ENCODE data around the gene CFAP57. TPM values are rescaled to one million over a fixed set of nuclear protein-coding genes. Genes with fewer than 3 reads are reported as not detected.

CFAP57 gene
- total and polyA plus RNA-seq, 9 of the 15 experiments (the other 6 are each of a cell fraction or from before 2014, with no cell fraction given), result 0.04 to 0.22 (median 0.07) TPM; not detected in 3

DNA sequence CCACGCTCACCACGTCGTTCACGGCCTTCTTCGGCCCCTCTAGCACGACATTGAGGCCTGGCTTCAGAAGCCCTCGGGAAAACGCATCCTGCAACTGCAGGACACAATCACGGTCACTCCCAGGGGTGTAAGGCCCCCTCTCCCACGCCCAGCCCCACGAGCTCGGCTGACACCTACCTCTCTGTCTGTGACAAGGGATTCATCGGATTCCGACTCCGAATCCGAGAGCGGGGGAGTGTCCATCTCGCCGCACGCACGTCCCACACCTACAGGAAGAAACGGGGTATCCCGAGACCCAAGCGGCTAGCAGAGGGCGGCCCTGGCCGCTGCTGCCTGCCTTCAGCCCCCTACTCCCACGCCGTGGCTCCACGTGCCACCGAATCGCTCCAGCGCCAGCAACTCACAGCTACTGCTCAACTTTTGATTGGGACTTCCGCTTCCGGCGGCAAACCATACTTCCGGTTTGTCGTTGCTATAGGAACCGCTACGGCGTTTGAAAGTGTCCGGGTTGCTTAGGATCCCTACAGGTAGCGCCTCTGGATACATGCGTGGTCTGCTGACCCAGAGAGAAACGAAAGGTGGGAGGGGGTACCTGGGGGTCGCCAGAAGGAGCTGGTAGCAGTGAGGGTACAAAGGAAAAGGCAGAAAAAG is at the start of gene CFAP57, which contains the start of gene EBNA1BP2 (continued):
- TF ChIP-seq, protein P1, sequence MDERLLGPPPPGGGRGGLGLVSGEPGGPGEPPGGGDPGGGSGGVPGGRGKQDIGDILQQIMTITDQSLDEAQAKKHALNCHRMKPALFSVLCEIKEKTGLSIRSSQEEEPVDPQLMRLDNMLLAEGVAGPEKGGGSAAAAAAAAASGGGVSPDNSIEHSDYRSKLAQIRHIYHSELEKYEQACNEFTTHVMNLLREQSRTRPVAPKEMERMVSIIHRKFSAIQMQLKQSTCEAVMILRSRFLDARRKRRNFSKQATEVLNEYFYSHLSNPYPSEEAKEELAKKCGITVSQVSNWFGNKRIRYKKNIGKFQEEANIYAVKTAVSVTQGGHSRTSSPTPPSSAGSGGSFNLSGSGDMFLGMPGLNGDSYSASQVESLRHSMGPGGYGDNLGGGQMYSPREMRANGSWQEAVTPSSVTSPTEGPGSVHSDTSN (CRISPR knock-in tag; IDR thresholded peaks at IDR 0.05; ENCODE audit: low read depth), result no peak
- TF ChIP-seq, protein P1 (tag; conservative IDR thresholded peaks at IDR 0.05; ENCODE audit: low read depth), result no peak
- TF ChIP-seq HEY1 (CRISPR knock-in tag; IDR thresholded peaks at IDR 0.05; ENCODE audit: borderline replicate concordance) (0 out of 2 replicates have a peak, but pooled peaks have one; percentile 8), ZNF436 (CRISPR knock-in tag; IDR thresholded peaks at IDR 0.05) (no peak), ZNF124 (CRISPR knock-in tag; IDR thresholded peaks at IDR 0.05) (no peak), PREB (CRISPR knock-in tag; IDR thresholded peaks at IDR 0.05) (no peak), ZNF224 (CRISPR knock-in tag; IDR thresholded peaks at IDR 0.05) (no peak), VEZF1 (CRISPR knock-in tag; IDR thresholded peaks at IDR 0.05) (peak; percentile 87), CHD4 (IDR thresholded peaks at IDR 0.05; ENCODE audit: insufficient read depth, insufficient replicate concordance, low read depth, low read length, poor library complexity, severe bottlenecking) (no peak), NR1H2 (CRISPR knock-in tag; IDR thresholded peaks at IDR 0.05) (no peak), DACH1 (IDR thresholded peaks at IDR 0.05; ENCODE audit: partially characterized antibody) (no peak), CHD2 (IDR thresholded peaks at IDR 0.05; ENCODE audit: low read depth, low read length) (no peak; the same call in 1 of the 2 replicates), MCM3 (IDR thresholded peaks at IDR 0.05) (no peak), ZNF239 (CRISPR knock-in tag; IDR thresholded peaks at IDR 0.05) (no peak), NFATC3 (IDR thresholded peaks at IDR 0.05) (no peak), ZC3H4 (CRISPR knock-in tag; IDR thresholded peaks at IDR 0.05; ENCODE audit: borderline replicate concordance) (no peak), ETS2 (tag; IDR thresholded peaks at IDR 0.05; ENCODE audit: borderline replicate concordance, poor library complexity, severe bottlenecking) (no peak), HCFC1 (IDR thresholded peaks at IDR 0.05; ENCODE audit: low read depth, low read length) (peak; percentile 66), PCBP1 (IDR thresholded peaks at IDR 0.05; ENCODE audit: low read depth, low read length, poor library complexity, severe bottlenecking) (no peak), HDAC8 (tag; IDR thresholded peaks at IDR 0.05) (0 out of 2 replicates have a peak, but pooled peaks have one; percentile 46), ZNF12 (CRISPR knock-in tag; IDR thresholded peaks at IDR 0.05) (no peak), ZNF197 (CRISPR knock-in tag; IDR thresholded peaks at IDR 0.05; ENCODE audit: low read depth) (no peak), ZBTB26 (CRISPR knock-in tag; IDR thresholded peaks at IDR 0.05) (peak; percentile 63; the same call in 1 of the 2 replicates)

All from K562 (cell line).